Esophagus squamous epithelium (tissue), 5 donors: ENCODE measurements around the gene RHOC. TPM values are rescaled to one million over a fixed set of nuclear protein-coding genes. Genes with fewer than 3 reads are reported as not detected.
A peak's percentile ranks its signal among the peaks of the same experiment; 100 is the strongest.

Experiments used
- DNase-seq: peaks from one replicate; lab custom pipeline; 2025; lab: John Stamatoyannopoulos, UW
- H3K27ac ChIP-seq, 4 donors: fragments of 200-600 bp; sonication (generic); one replicate each; pipeline ENCODE4 v1.5.1; 2016 to 2019; ENCODE audit warnings: mild to moderate bottlenecking in 1 of 4
- H3K27me3 ChIP-seq, 4 donors: fragments of 200-600 bp; sonication (generic); 1 replicate in 3 of 4; 2 replicates in 1 of 4; pipeline versions ENCODE4 v1.5.1 to v1.6.0; 2017 to 2021; ENCODE audit warnings: antibody characterized with exemption in 1 of 4
- H3K36me3 ChIP-seq, 3 donors: fragments of 200-600 bp; sonication (generic); one replicate each; pipeline ENCODE4 v1.5.1; 2016 to 2019
- H3K4me1 ChIP-seq, 3 donors: fragments of 200-600 bp; sonication (generic); one replicate each; pipeline ENCODE4 v1.5.1; 2017 to 2019
- H3K4me3 ChIP-seq, 4 donors: fragments of 200-600 bp; sonication (generic); 1 replicate in 3 of 4; 2 replicates in 1 of 4; pipeline ENCODE4 v1.5.1; 2016 to 2019; ENCODE audit warnings: mild to moderate bottlenecking in 2 of 4, moderate library complexity in 1 of 4
- H3K9me3 ChIP-seq, 3 donors: fragments of 200-600 bp; sonication (generic); one replicate each; pipeline ENCODE4 v1.5.1; 2016 to 2019
- CTCF ChIP-seq, 6 experiments: fragments of 450-650 bp in 4 of 6; fragments of 200-600 bp in 2 of 6; sonication (generic) in 2 of 6; IDR thresholded peaks; one replicate each; pipeline ENCODE4 v1.5.1; 2016 to 2019; ENCODE audit warnings: antibody characterized with exemption in 6 of 6, mild to moderate bottlenecking in 4 of 6, moderate library complexity in 4 of 6
- POLR2A ChIP-seq, 4 donors: fragments of 450-650 bp; IDR thresholded peaks; one replicate each; pipeline ENCODE4 v1.6.1; 2017; ENCODE audit warnings: antibody characterized with exemption in 4 of 4, mild to moderate bottlenecking in 4 of 4, moderate library complexity in 3 of 4
- WGBS, 2 donors: methylation state at CpG; one replicate each; pipeline ENCODE4 v1.1.5; 2018; 5-methylcytosine and 5-hydroxymethylcytosine counted together
- intact Hi-C: fragments of 100-400 bp; cut with DNase I; formaldehyde crosslinking; loops from one replicate; pipeline ENCODE4 v1.15.0; 2022
- total RNA-seq, 4 donors: library from RNA; depleted of rRNA; stranded (reverse); fragments of >200 nt; gene quantifications; one replicate each; pipeline ENCODE4 v1.1.0, GENCODE V29; 2016
- donor health status: DM: yes; HTN: yes; CAD: no.

The RHOC gene
- total RNA-seq, 4 donors from 2014 or later: 49.9 to 108 (median 78.0) TPM

- Histone ChIP-seq H3K4me3 (no peak overlapping the region), H3K27me3 (no peaks in the 10 kb centered on the region), H3K27ac (peak overlapping the region in 1 of 4 donors; percentile 90), H3K4me1 (peaks cover 8 to 43% (median 21%) of the 10 kb centered on the region in 3 donors), H3K9me3 (no peaks in the 10 kb centered on the region), H3K36me3 (peaks cover 3 to 50% (median 8%) of the 10 kb centered on the region in 3 donors)
- TF ChIP-seq POLR2A (IDR thresholded peaks at IDR 0.05) (no peak), CTCF (IDR thresholded peaks at IDR 0.05) (no peak)
- intact Hi-C loops: no loop called here
- WGBS, 2 donors: 86 to 100% methylated on average over 1 of the region's 1 CpG
- no peak for DNase-seq
These were observed 34.1 kb downstream of the RHOC start for GRCh38 chr1:112672842-112673241.

- H3K4me1 ChIP-seq: peaks cover 8 to 35% (median 21%) of the 10 kb centered on the region in 3 donors
- WGBS, 2 donors: 72 to 79% methylated on average over 2 of the region's 2 CpGs
- intact Hi-C loops: no loop called here
These were observed 34.9 kb downstream of the RHOC start for GRCh38 chr1:112672009-112672408.

GRCh38 chr1:112666946-112667345 is 40.0 kb downstream of the RHOC start:
- DNase-seq: no peak
- 81 to 88% methylated on average over 2 of the region's 2 CpGs for WGBS, 2 donors
- intact Hi-C loops: no loop called here
- Histone ChIP-seq H3K9me3 (no peaks in the 10 kb centered on the region), H3K36me3 (peaks cover 3 to 100% (median 22%) of the 10 kb centered on the region in 3 donors), H3K4me3 (no peak overlapping the region), H3K4me1 (no peaks in the 10 kb centered on the region), H3K27ac (no peak overlapping the region), H3K27me3 (no peaks in the 10 kb centered on the region)
- TF ChIP-seq CTCF (IDR thresholded peaks at IDR 0.05): no peak
- TF ChIP-seq POLR2A (IDR thresholded peaks at IDR 0.05): no peak

More at GRCh38 chr1:112672009-112672408, 34.9 kb downstream of the RHOC start:
- TF ChIP-seq CTCF (IDR thresholded peaks at IDR 0.05) (no peak), POLR2A (IDR thresholded peaks at IDR 0.05) (no peak)
- Histone ChIP-seq H3K4me3 (no peak overlapping the region), H3K9me3 (no peaks in the 10 kb centered on the region), H3K27me3 (no peaks in the 10 kb centered on the region), H3K27ac (no peak overlapping the region), H3K36me3 (peaks cover 3 to 59% (median 13%) of the 10 kb centered on the region in 3 donors)
- DNase-seq: no peak

- no peaks in the 10 kb centered on the region for H3K9me3 ChIP-seq
- peaks cover 3 to 100% (median 21%) of the 10 kb centered on the region in 3 donors for H3K36me3 ChIP-seq
- H3K27me3 ChIP-seq: no peaks in the 10 kb centered on the region
- no peak overlapping the region for H3K27ac ChIP-seq
- no peak for TF ChIP-seq POLR2A (IDR thresholded peaks at IDR 0.05)
- TF ChIP-seq CTCF (IDR thresholded peaks at IDR 0.05): no peak
- whole genome bisulfite sequencing, 2 donors: 86 to 94% methylated on average over 3 of the region's 3 CpGs
- no peak for DNase-seq
- no peak overlapping the region for H3K4me3 ChIP-seq
- intact Hi-C loops: no loop called here
- H3K4me1 ChIP-seq: no peaks in the 10 kb centered on the region
These were observed 41.1 kb downstream of the RHOC start for GRCh38 chr1:112665857-112666256.

GRCh38 chr1:112651205-112651604 is 55.7 kb downstream of the RHOC start:
- 93 to 100% methylated on average over 1 of the region's 1 CpG for WGBS, 2 donors
- Histone ChIP-seq H3K4me1 (peaks cover 0 to 2% (median 1%) of the 10 kb centered on the region in 3 donors), H3K36me3 (peaks cover 0 to 89% (median 11%) of the 10 kb centered on the region in 3 donors), H3K27ac (no peak overlapping the region), H3K4me3 (no peak overlapping the region), H3K27me3 (no peaks in the 10 kb centered on the region), H3K9me3 (no peaks in the 10 kb centered on the region)
- no peak for DNase-seq
- TF ChIP-seq POLR2A (IDR thresholded peaks at IDR 0.05) (no peak), CTCF (IDR thresholded peaks at IDR 0.05) (no peak)
- intact Hi-C loops: no loop called here

Other genes with a start within 250 kb of the RHOC start
- 10 to 100 TPM in 2 of 4 donors, 1 to 10 TPM in 2; 2.9 to 11.6 (median 8.2) TPM for gene WNT2B, start 198.2 kb downstream of the RHOC start, total RNA-seq
- 10 to 100 TPM in 3 of 4 donors, 1 to 10 TPM in 1; 9.4 to 25.0 (median 12.4) TPM for gene ST7L, start 88.0 kb downstream of the RHOC start, total RNA-seq
- gene CAPZA1, start 87.3 kb downstream of the RHOC start, total RNA-seq: 100 to 1,000 TPM; 129 to 286 (median 209) TPM
- gene MOV10, start 32.5 kb downstream of the RHOC start, total RNA-seq: 10 to 100 TPM; 16.5 to 34.2 (median 28.9) TPM
- 1 to 10 TPM; 2.2 to 4.8 (median 2.9) TPM for gene PPM1J, start 8.2 kb upstream of the RHOC start, total RNA-seq
- gene SLC16A1, start 249.1 kb upstream of the RHOC start, total RNA-seq: 10 to 100 TPM; 19.1 to 80.3 (median 57.9) TPM